DOHH2 (cell line): ENCODE data around the gene GMPPA.

Experiments
- EZH2phosphoT487 ChIP-seq: fragments of 200-600 bp; sonication (generic); IDR thresholded peaks from 2 replicates; pipeline ENCODE4 v1.6.1; 2017; ENCODE audit warnings: borderline replicate concordance, mild to moderate bottlenecking, antibody characterized with exemption, low read length, moderate library complexity, mixed read lengths
- TF ChIP-seq, protein P1 (sequence below): fragments of 200-600 bp; sonication (generic); IDR thresholded peaks from one replicate; pipeline ENCODE4 v1.5.1; 2014; ENCODE audit warnings: antibody characterized with exemption, mild to moderate bottlenecking, low read depth, low read length; ENCODE audit not compliant: poor library complexity, severe bottlenecking

DNA sequence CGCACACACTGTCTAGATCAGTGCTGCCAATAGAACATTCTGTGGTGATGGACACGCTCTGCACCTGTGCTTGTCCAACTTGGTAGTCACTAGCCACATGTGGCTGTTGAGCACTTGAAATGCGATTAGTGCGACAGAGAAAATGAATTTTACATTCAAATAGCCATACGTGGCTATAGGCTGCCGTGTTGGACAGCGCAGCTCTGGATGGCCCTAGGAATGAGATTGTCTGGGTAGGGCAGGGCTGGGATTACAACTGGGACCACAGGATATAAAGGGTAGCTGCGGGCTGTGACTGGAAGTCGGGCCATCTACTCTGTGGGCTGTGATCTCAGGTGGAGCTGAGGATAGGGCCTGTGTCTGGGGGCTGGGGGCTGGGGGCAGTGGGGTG lies 20.8 kb downstream of the GMPPA start:
- TF ChIP-seq, protein P1, sequence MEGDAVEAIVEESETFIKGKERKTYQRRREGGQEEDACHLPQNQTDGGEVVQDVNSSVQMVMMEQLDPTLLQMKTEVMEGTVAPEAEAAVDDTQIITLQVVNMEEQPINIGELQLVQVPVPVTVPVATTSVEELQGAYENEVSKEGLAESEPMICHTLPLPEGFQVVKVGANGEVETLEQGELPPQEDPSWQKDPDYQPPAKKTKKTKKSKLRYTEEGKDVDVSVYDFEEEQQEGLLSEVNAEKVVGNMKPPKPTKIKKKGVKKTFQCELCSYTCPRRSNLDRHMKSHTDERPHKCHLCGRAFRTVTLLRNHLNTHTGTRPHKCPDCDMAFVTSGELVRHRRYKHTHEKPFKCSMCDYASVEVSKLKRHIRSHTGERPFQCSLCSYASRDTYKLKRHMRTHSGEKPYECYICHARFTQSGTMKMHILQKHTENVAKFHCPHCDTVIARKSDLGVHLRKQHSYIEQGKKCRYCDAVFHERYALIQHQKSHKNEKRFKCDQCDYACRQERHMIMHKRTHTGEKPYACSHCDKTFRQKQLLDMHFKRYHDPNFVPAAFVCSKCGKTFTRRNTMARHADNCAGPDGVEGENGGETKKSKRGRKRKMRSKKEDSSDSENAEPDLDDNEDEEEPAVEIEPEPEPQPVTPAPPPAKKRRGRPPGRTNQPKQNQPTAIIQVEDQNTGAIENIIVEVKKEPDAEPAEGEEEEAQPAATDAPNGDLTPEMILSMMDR = no peak
- no peak for TF ChIP-seq EZH2phosphoT487
